Measurements from ENCODE around the gene REC8. TPM values are rescaled to one million over a fixed set of nuclear protein-coding genes. Genes with fewer than 3 reads are reported as not detected.

The REC8 gene
- total and polyA plus RNA-seq, 4 donors = 2.3 to 4.7 (median 3.8) TPM

- 90% methylated on average over 11 of the region's 11 CpGs for WGBS
- no peak overlapping the region for H3K9ac ChIP-seq (ENCODE audit: low read depth in 1 of 2, low read length in 2 of 2)
- no peak for DNase-seq (ENCODE audit: low spot score)
These were observed 11.9 kb upstream of the REC8 start for GRCh38 chr14:24159777-24160498.

More at GRCh38 chr14:24159777-24160498, 11.9 kb upstream of the REC8 start:
- no peak for TF ChIP-seq SP1 (IDR thresholded peaks at IDR 0.05)
- TF ChIP-seq ZBTB33 (IDR thresholded peaks at IDR 0.05) = no peak
- TF ChIP-seq REST (IDR thresholded peaks at IDR 0.05) = no peak
- TF ChIP-seq EGR1 (IDR thresholded peaks at IDR 0.05; ENCODE audit: low read depth in 2 of 2) = no peak
- TF ChIP-seq HNF4A (conservative IDR thresholded peaks at IDR 0.05) = no peak
- TF ChIP-seq YY1 (IDR thresholded peaks at IDR 0.05) = no peak
- no peak for TF ChIP-seq TAF1 (conservative IDR thresholded peaks at IDR 0.05)
- TF ChIP-seq RAD21 (IDR thresholded peaks at IDR 0.05) = no peak
- no peak for TF ChIP-seq CTCF (IDR thresholded peaks at IDR 0.05; ENCODE audit: low read depth, low read length, missing input control)
- TF ChIP-seq ATF3 (IDR thresholded peaks at IDR 0.05) = no peak
- no peak for TF ChIP-seq NR2F2 (IDR thresholded peaks at IDR 0.05)
- TF ChIP-seq FOXA1 (IDR thresholded peaks at IDR 0.05) = no peak
- TF ChIP-seq HNF4G (IDR thresholded peaks at IDR 0.05) = no peak
- no peak for TF ChIP-seq MAX (IDR thresholded peaks at IDR 0.05)
- no peak for TF ChIP-seq GABPA (IDR thresholded peaks at IDR 0.05 in 1 of 2, conservative IDR thresholded peaks at IDR 0.05 in 1 of 2)
- no peak for TF ChIP-seq JUND (IDR thresholded peaks at IDR 0.05)
- Histone ChIP-seq H3K4me1 (ENCODE audit: control insufficient read depth in 4 of 4, insufficient read depth in 4 of 4, low read length in 3 of 4) (peaks cover 8 to 35% (median 29%) of the 10 kb centered on the region in 4 donors), H3K27me3 (ENCODE audit: control insufficient read depth in 4 of 4, insufficient read depth in 4 of 4, low read length in 3 of 4) (no peaks in the 10 kb centered on the region), H3K4me3 (ENCODE audit: low read depth in 1 of 3, low read length in 3 of 3) (no peak overlapping the region), H3K27ac (ENCODE audit: low read depth in 1 of 2, low read length in 2 of 2) (peak overlapping the region; percentile 71 to 91), H3K36me3 (ENCODE audit: control insufficient read depth in 4 of 4, insufficient read depth in 3 of 4, low read depth in 1 of 4, low read length in 3 of 4) (peaks cover 29 to 56% (median 43%) of the 10 kb centered on the region in 4 donors), H3K9me3 (ENCODE audit: control insufficient read depth in 4 of 4, low read length in 3 of 4) (no peaks in the 10 kb centered on the region)
